Measurements from ENCODE around the gene ZNF557. TPM values are rescaled to one million over a fixed set of nuclear protein-coding genes. Genes with fewer than 3 reads are reported as not detected.

ZNF557 gene
- total and polyA plus RNA-seq, 2 of the 4 experiments (the other 2 are of a cell fraction), result 3.7 to 21.1 TPM

- H3K14ac ChIP-seq (replicated peaks; ENCODE audit: low read depth, low read length), result no peak overlapping the region
- H2AFZ ChIP-seq (replicated peaks; ENCODE audit: low read length, poor library complexity), result no peak overlapping the region
- no peak overlapping the region for H3K56ac ChIP-seq (ENCODE audit: extremely low read depth, insufficient read depth, low read length)
- no peak overlapping the region for H2BK20ac ChIP-seq (ENCODE audit: low read depth, low read length)
- no peak overlapping the region for H3K4me2 ChIP-seq (ENCODE audit: low read depth, low read length)
- POLR2A ChIA-PET (ENCODE audit: unreplicated experiment), result no interaction called here
- no peaks in the 10 kb centered on the region for H3K36me3 ChIP-seq (ENCODE audit: control insufficient read depth, insufficient read depth, low read length)
- H4K91ac ChIP-seq (ENCODE audit: insufficient read depth, low read depth, low read length), result no peak overlapping the region
- in situ Hi-C loops (cut with MboI; ENCODE audit: low sequenced_read_pairs), result loop anchor here (5.0 to 25.0 kb wide), 2 partner anchors 241 to 711 kb away; no protein-coding TSS in a partner anchor
- dilution Hi-C loops (cut with HindIII; ENCODE audit: low sequenced_read_pairs, unreplicated experiment), result no loop called here
- H3K9me3 ChIP-seq (ENCODE audit: control insufficient read depth, insufficient read depth, low read length), result peaks cover 3% of the 10 kb centered on the region; the same call in 1 of the 2 replicates
- ATAC-seq (ENCODE audit: low read depth) (no peak), DNase-seq (no peak)
- no peak overlapping the region for H2AK9ac ChIP-seq (replicated peaks; ENCODE audit: low read depth, low read length, poor library complexity)
- no peak overlapping the region for H3K4me3 ChIP-seq (ENCODE audit: insufficient read depth, low read depth, low read length)
- no peak overlapping the region for H2BK5ac ChIP-seq (ENCODE audit: low read depth, low read length, poor library complexity, severe bottlenecking)
- no peak overlapping the region for H2BK120ac ChIP-seq (ENCODE audit: low read depth, low read length)
- no peak overlapping the region for H3K4ac ChIP-seq (ENCODE audit: low read depth, low read length)
- no peak overlapping the region for H3K9ac ChIP-seq (ENCODE audit: low read depth, low read length)
- H3K18ac ChIP-seq (ENCODE audit: low read depth, low read length), result no peak overlapping the region
- no peak overlapping the region for H3K23ac ChIP-seq (ENCODE audit: low read depth, low read length)
- no peak overlapping the region for H4K5ac ChIP-seq (ENCODE audit: low read depth, low read length)
- H3K27ac ChIP-seq (ENCODE audit: insufficient read depth, low read length), result no peak overlapping the region
- 100% methylated on average over 1 of the region's 19 CpGs; no CpG with 5 or more reads in 1 of the 2 experiments for WGBS, 2 experiments (ENCODE audit: extremely low coverage in 2 of 2, insufficient read length in 1 of 2)
- H3K27me3 ChIP-seq (ENCODE audit: control insufficient read depth, insufficient read depth, low read length), result peaks cover 2% of the 10 kb centered on the region; the same call in 1 of the 2 replicates
- BruUV-seq (replicated peaks), result no TSS peak
- H3K9me1 ChIP-seq (ENCODE audit: insufficient read depth, low read length), result no peaks in the 10 kb centered on the region
- H4K8ac ChIP-seq (ENCODE audit: low read depth in 2 of 2, low read length in 2 of 2), result no peak overlapping the region
- no peaks in the 10 kb centered on the region; a peak in 1 of 4 replicates for H3K79me1 ChIP-seq (ENCODE audit: low read depth in 1 of 2, low read length in 2 of 2)
- H3K4me1 ChIP-seq (ENCODE audit: control insufficient read depth, insufficient read depth, low read length), result no peaks in the 10 kb centered on the region
- CTCF ChIA-PET, result interaction anchor here (1.0 to 2.6 kb wide), 4 partner anchors 47 to 253 kb away, joined by 3 to 12 read pairs (median 4); no protein-coding TSS in a partner anchor
- no peaks in the 10 kb centered on the region for H4K20me1 ChIP-seq (ENCODE audit: insufficient read depth, low read length)
- no peak overlapping the region for H2BK15ac ChIP-seq (ENCODE audit: low read depth, low read length)
- H2AK5ac ChIP-seq (ENCODE audit: low read depth, low read length), result no peak overlapping the region
- intact Hi-C loops (cut with micrococcal nuclease), result loop anchor here (1.0 to 2.0 kb wide), 4 partner anchors 48 to 279 kb away; no protein-coding TSS in a partner anchor
- no peak for TF ChIP-seq CHD1 (IDR thresholded peaks at IDR 0.05; ENCODE audit: low read depth, low read length)
- TF ChIP-seq POLR2A (IDR thresholded peaks at IDR 0.05; ENCODE audit: low read depth, low read length), result no peak
- TF ChIP-seq MAZ (IDR thresholded peaks at IDR 0.05; ENCODE audit: borderline replicate concordance, low read depth, low read length), result no peak
- TF ChIP-seq USF2 (IDR thresholded peaks at IDR 0.05; ENCODE audit: low read depth, low read length), result no peak
- no peak for TF ChIP-seq CTCF (conservative IDR thresholded peaks at IDR 0.05; ENCODE audit: low read depth, low read length)
- TF ChIP-seq MAFK (IDR thresholded peaks at IDR 0.05; ENCODE audit: low read depth, low read length), result no peak
- TF ChIP-seq SMC3 (IDR thresholded peaks at IDR 0.05; ENCODE audit: low read depth, low read length), result no peak
- TF ChIP-seq RFX5 (IDR thresholded peaks at IDR 0.05; ENCODE audit: low read depth, low read length), result no peak
- no peak for TF ChIP-seq ELK1 (IDR thresholded peaks at IDR 0.05; ENCODE audit: borderline replicate concordance, low read depth, low read length)
- TF ChIP-seq RCOR1 (IDR thresholded peaks at IDR 0.05; ENCODE audit: insufficient replicate concordance, low read length), result no peak
- no peak for TF ChIP-seq MXI1 (IDR thresholded peaks at IDR 0.05; ENCODE audit: borderline replicate concordance, low read depth, low read length)
- TF ChIP-seq NFE2L2 (IDR thresholded peaks at IDR 0.05; ENCODE audit: low read depth, low read length), result no peak
- no peak for TF ChIP-seq CEBPB (IDR thresholded peaks at IDR 0.05; ENCODE audit: low read depth, low read length)
- TF ChIP-seq FOS (IDR thresholded peaks at IDR 0.05; ENCODE audit: low read depth, low read length), result no peak
- no peak for TF ChIP-seq RAD21 (IDR thresholded peaks at IDR 0.05; ENCODE audit: low read length)
Measured at GRCh38 chr19:7101498-7102253, 32.2 kb downstream of the ZNF557 start.

Measured in IMR-90 (cell line).